ENCODE measurements around the gene TFEC. TPM values are rescaled to one million over a fixed set of nuclear protein-coding genes. Genes with fewer than 3 reads are reported as not detected.

Gene TFEC
- total and polyA plus RNA-seq, 4 donors, result 9.8 to 19.2 (median 17.1) TPM

DNA sequence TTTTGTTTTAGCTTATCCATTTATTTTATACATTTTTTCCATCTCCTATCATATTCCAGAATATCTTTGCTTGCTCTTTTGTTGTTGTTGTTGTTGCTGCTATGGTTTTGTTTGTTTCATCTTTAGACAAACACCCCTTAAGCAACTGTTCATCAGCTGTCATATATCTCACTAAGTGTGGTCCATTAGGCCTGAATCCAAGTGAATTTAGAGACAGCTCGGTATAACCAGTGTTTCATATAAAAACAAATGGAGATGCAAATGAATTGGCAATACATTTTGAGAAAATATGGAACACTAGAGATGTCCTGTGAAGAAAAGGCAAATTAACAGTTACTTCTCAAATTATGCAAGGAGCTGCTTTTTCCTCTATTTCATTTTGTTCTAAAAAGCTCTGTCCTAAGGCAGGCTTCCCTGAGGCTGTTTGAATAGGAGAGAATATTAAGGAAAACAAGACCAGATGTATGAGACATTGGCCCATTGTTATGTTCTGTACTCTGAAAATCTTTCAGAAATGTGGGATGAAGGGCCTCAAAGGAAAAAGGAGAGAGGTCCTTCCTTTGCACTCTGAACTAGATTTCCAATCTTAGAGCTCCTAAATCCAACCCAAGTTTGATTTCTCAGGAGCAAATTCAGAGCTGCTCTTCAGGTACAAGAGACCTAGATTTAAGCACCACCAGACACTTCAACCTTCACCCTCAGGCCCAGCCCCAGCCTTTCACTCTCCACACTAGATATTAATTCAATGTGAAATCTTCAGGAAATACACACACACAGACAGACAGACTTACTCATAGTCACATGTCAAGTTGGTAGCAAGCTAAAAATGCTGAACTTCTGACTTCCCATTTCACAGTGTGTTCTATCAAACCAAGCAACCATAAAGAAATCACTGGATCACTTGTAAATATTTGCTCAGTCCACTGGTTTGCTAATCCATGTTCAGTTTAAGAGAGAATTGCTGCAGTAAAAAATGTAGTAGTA lies 5.4 kb downstream of the TFEC start:
- no peak overlapping the region for H3K9ac ChIP-seq (ENCODE audit: insufficient read depth in 1 of 2, low read length in 2 of 2)
- H3K36me3 ChIP-seq (ENCODE audit: control insufficient read depth in 4 of 4, insufficient read depth in 4 of 4, low read length in 4 of 4), result no peaks in the 10 kb centered on the region
- no peak for TF ChIP-seq CTCF (IDR thresholded peaks at IDR 0.05; ENCODE audit: control extremely low read depth, extremely low read depth)
- no peaks in the 10 kb centered on the region for H3K4me1 ChIP-seq (ENCODE audit: control insufficient read depth in 5 of 5, insufficient read depth in 5 of 5, low read length in 5 of 5)
- ATAC-seq (ENCODE audit: insufficient read depth, low FRiP score), result no peak
- no peaks in the 10 kb centered on the region for H3K9me3 ChIP-seq (ENCODE audit: control insufficient read depth in 4 of 4, insufficient read depth in 3 of 4, low read length in 3 of 4)
- H3K27me3 ChIP-seq (ENCODE audit: control insufficient read depth in 3 of 3, insufficient read depth in 3 of 3, low read length in 2 of 3), result no peaks in the 10 kb centered on the region
- H3K27ac ChIP-seq (ENCODE audit: low read depth in 1 of 2, low read length in 1 of 2), result no peak overlapping the region
- no peak for DNase-seq
- 68 to 70% methylated on average over 1 of the region's 1 CpG for WGBS, 2 donors
- H3K4me3 ChIP-seq, result no peak overlapping the region

- Histone ChIP-seq H3K27me3 (ENCODE audit: control insufficient read depth in 3 of 3, insufficient read depth in 3 of 3, low read length in 2 of 3) (no peaks in the 10 kb centered on the region), H3K9me3 (ENCODE audit: control insufficient read depth in 4 of 4, insufficient read depth in 3 of 4, low read length in 3 of 4) (no peaks in the 10 kb centered on the region), H3K9ac (ENCODE audit: insufficient read depth in 1 of 2, low read length in 2 of 2) (no peak overlapping the region), H3K36me3 (ENCODE audit: control insufficient read depth in 4 of 4, insufficient read depth in 4 of 4, low read length in 4 of 4) (no peaks in the 10 kb centered on the region), H3K27ac (ENCODE audit: low read depth in 1 of 2, low read length in 1 of 2) (no peak overlapping the region), H3K4me1 (ENCODE audit: control insufficient read depth in 5 of 5, insufficient read depth in 5 of 5, low read length in 5 of 5) (no peaks in the 10 kb centered on the region), H3K4me3 (no peak overlapping the region)
- ATAC-seq (ENCODE audit: insufficient read depth, low FRiP score) (no peak), DNase-seq (no peak)
- 71 to 88% methylated on average over 2 of the region's 2 CpGs for WGBS, 2 donors
- no peak for TF ChIP-seq CTCF (IDR thresholded peaks at IDR 0.05; ENCODE audit: control extremely low read depth, extremely low read depth)
Observed at GRCh38 chr7:116021237-116021636, 9.3 kb downstream of the TFEC start.

GRCh38 chr7:116018731-116019130 lies 11.8 kb downstream of the TFEC start:
- Histone ChIP-seq H3K27me3 (ENCODE audit: control insufficient read depth in 3 of 3, insufficient read depth in 3 of 3, low read length in 2 of 3) (no peaks in the 10 kb centered on the region), H3K9me3 (ENCODE audit: control insufficient read depth in 4 of 4, insufficient read depth in 3 of 4, low read length in 3 of 4) (no peaks in the 10 kb centered on the region)
- no peak for DNase-seq

More at GRCh38 chr7:116018731-116019130, 11.8 kb downstream of the TFEC start:
- Histone ChIP-seq H3K27ac (ENCODE audit: low read depth in 1 of 2, low read length in 1 of 2) (no peak overlapping the region), H3K4me1 (ENCODE audit: control insufficient read depth in 5 of 5, insufficient read depth in 5 of 5, low read length in 5 of 5) (no peaks in the 10 kb centered on the region), H3K9ac (ENCODE audit: insufficient read depth in 1 of 2, low read length in 2 of 2) (no peak overlapping the region), H3K4me3 (no peak overlapping the region), H3K36me3 (ENCODE audit: control insufficient read depth in 4 of 4, insufficient read depth in 4 of 4, low read length in 4 of 4) (no peaks in the 10 kb centered on the region)
- ATAC-seq (ENCODE audit: insufficient read depth, low FRiP score), result no peak
- TF ChIP-seq CTCF (IDR thresholded peaks at IDR 0.05; ENCODE audit: control extremely low read depth, extremely low read depth), result no peak

All from lung (tissue), 12 donors.